NCI-H146 treated with DMSO at 0.1 percent for 48 hours (cell line): Measurements from ENCODE around the gene MTMR3.

Experiments
- DNase-seq: peaks from one replicate; lab custom pipeline; 2025; ENCODE audit not compliant: unreplicated experiment; lab: John Stamatoyannopoulos, UW

MTMR3 gene

GRCh38 chr22:29867851-29868250, 15.1 kb upstream of the MTMR3 start:
- no peak for DNase-seq

- no peak for DNase-seq
These were observed 12.4 kb upstream of the MTMR3 start for GRCh38 chr22:29870574-29870973.

GRCh38 chr22:29871684-29872083, 11.3 kb upstream of the MTMR3 start:
- peak; percentile 15 for DNase-seq

- no peak for DNase-seq
These were observed 10.7 kb upstream of the MTMR3 start for GRCh38 chr22:29872144-29872893.

GRCh38 chr22:29872989-29873388, 10.0 kb upstream of the MTMR3 start:
- no peak for DNase-seq

GRCh38 chr22:29873943-29874342, 9.0 kb upstream of the MTMR3 start:
- DNase-seq: no peak

GRCh38 chr22:29877620-29878019, 5.4 kb upstream of the MTMR3 start:
- DNase-seq: no peak

- no peak for DNase-seq
These were observed 3.2 kb upstream of the MTMR3 start for GRCh38 chr22:29879753-29880152.

GRCh38 chr22:29882716-29883044, 294 bp upstream of the MTMR3 start:
- no peak for DNase-seq

- no peak for DNase-seq
These were observed 762 bp downstream of the MTMR3 start for GRCh38 chr22:29883775-29884097.

- DNase-seq: no peak
These were observed 2.6 kb downstream of the MTMR3 start for GRCh38 chr22:29885610-29886009.

- DNase-seq: no peak
These were observed 3.6 kb downstream of the MTMR3 start for GRCh38 chr22:29886596-29886995.

- no peak for DNase-seq
These were observed 4.4 kb downstream of the MTMR3 start for GRCh38 chr22:29887358-29887757.

GRCh38 chr22:29890760-29891159, 7.8 kb downstream of the MTMR3 start:
- no peak for DNase-seq

GRCh38 chr22:29892315-29893156, 9.6 kb downstream of the MTMR3 start:
- DNase-seq: no peak

GRCh38 chr22:29901354-29901753, 18.4 kb downstream of the MTMR3 start:
- DNase-seq: no peak

- no peak for DNase-seq
These were observed 20.4 kb downstream of the MTMR3 start for GRCh38 chr22:29903371-29903770.

- no peak for DNase-seq
These were observed 21.0 kb downstream of the MTMR3 start for GRCh38 chr22:29904020-29904419.

GRCh38 chr22:29907753-29908515, 25.0 kb downstream of the MTMR3 start:
- no peak for DNase-seq

GRCh38 chr22:29912141-29912540, 29.2 kb downstream of the MTMR3 start:
- no peak for DNase-seq

- no peak for DNase-seq
These were observed 29.8 kb downstream of the MTMR3 start for GRCh38 chr22:29912605-29913398.
